ENCODE data around the gene TFPI.
A peak's percentile ranks its signal among the peaks of the same experiment; 100 is the strongest.
"Not testable (repeated sequence)": the region's sequence is repeated elsewhere in the genome, so short reads cannot be mapped to it uniquely, and the experiment has no call there.

Gene TFPI

DNA sequence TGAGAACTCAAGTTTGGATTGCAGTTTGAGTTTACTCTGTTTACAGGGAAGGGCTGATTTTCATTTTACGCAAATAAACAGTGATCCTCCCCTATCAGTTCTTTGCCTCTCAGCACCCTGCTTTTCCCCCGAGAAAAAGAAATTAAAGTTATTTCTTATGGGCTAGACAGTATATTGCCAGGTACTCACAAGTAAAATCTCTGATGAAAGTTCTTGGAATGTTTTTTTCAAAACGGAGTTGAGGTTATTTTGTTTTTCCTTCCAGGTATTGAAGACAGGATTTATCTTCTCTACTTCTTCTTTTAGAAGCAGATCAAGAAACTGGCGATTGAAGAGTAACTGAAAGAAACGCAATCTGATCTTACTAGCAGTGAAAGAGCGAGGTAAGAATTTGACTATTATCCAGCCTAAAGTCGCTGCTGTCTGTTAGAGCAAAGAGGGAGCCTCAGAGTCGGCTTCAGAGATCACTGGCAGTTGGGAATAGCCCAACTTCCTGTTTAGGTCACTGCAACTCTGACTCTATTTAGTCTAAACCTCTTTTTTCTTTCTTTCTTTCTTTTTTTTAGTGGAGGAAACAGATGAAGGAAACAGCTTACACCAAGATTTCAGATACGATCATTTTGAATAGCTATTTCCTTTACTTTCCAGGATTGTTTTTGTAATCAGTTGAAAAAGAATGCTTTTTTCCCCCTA is at the start of gene TFPI:
Gene TFPI, minus strand, starts transcription at position 425 of the 693 bp plus-strand sequence. CDS start 50,667 bp downstream, outside the sequence.
- peak; percentile 52 for DNase-seq (ENCODE audit: low spot score)

DNA sequence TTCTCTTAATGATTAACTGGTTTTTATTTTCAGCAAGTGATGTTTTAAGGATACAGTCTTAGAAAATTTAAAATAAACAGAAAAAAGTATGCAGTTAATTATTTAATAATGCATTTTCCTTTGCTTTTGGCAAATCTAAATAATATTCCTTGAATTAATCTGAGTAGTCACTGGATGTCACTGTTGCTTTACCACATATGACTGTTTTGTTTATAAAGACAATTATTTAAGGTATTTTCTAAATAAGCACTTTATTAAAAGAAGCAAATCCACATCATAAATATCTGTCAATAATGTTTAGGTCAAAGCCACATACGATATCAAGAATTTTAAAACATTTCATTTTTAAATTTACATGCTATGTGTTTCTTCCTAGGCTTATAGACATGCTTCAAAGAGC is 40.6 kb upstream of the TFPI start:
- no peak for DNase-seq (ENCODE audit: low spot score)

DNA sequence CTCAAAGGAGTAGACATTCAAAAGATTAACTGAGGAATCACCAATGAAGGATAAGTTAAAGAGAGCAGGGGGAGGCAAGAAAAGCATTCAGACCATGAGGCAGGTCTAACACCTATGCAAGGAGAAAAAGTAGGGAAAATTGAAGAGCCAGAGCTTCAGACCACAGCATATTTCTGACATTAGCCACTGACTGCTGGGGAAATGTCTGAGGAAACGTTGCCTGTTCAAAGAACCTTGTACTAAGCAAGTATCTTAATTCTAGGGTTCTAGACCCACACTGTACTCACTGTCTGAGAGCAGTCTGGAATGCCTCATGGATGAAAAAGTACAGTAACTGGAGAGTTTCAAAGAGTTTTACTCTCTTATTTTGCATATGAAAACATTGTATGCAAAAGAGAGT is 39.5 kb upstream of the TFPI start:
- no peak for DNase-seq (ENCODE audit: low spot score)

DNA sequence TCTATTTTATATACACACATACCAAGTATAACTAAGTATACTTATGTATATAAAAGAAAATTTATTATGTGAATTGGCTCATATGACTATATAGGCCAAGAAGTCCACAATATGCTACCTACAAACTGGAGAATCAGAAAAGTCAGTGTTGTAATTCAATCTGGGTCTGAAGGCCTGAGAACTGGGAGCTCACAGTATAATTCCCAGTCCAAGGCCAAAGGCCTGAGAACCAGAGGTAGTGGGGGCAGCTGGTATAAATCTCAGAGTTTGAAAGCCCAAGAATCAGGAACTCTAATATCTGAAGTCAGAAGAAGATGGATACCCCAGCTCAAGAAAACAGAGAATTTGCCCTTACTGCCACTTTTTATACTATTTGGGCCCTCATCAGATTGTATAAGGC is 38.9 kb upstream of the TFPI start:
- DNase-seq (ENCODE audit: low spot score): no peak

DNA sequence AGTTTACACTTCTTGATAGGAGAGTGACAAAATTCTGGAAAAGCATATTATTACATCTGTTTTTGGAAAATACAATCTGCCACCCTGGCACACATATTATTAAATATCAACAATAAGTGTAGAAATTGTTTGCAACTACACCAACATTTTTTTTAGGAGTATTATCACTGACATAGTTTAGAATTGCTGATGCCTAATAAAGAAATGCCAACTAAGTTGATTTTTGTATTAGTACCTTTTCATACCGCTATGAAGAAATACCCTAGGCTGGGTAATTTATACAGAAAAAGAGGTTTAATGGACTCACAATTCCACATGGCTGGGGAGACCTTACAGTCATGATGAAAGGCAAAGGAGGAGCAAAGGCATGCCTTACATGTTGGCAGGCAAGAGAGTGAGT is 35.9 kb upstream of the TFPI start:
- DNase-seq (ENCODE audit: low spot score): no peak

DNA sequence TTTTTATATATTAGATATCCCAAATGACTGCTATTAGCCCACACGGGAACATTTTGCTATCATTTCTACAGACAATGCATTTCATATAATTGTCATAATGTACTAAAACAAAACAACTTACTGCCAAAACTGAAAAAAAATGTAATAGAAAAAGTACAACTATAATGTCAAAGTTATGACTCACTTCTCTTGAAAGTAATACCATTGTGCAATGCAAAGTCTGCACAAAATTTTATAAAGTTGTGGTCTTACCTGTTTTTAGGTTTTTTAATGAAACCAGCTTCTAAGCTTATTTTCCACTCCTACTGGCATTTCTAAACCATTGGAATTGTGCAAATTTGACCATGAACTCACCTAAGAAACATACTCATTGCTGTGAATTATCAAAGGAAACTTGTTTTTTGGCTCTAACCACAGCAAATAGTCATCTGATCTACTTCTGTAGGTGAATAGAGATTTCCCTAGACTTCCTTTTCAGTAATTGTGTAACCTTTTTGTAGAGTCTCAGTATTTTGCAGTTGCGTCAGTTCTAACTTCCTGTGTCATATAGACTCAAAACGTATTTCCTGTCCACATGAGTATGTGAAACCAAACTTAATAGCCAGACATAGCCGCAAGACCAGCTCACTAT is 31.9 kb upstream of the TFPI start:
- DNase-seq (ENCODE audit: low spot score): no peak

DNA sequence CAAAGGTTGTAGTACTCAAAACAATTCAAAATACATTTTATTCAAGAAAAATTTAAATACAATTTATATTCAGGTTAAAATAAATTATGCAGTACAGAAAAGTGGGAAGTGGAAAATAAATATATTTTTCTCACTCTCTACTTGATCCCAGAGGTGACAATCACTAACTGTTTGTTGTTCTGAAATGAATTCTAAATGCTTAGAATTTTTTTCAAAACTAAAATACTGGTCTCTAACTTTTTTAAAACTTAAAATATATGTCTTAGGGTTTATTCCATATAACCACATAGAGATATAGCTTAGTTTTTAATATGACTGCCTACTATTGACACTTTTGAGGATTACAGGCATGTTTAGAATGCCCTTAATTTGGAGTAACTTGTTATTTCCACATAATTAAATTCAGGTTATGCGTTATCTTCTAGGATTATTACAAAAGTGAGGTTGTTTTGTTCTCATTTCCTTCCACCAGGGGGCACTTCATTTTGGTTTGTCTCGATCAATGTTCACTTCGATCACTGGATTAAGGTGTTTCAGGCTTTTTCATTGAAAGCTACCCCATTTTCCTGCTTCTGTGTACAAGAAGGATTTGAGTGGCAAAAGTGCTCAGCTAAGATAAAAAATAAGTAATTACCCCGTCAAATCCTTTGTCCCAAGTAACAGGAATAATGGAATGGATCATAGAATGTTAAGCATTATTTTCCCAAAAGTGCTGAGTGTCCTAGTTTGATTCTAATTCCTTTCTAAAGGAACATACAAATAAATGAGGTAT is 27.1 kb upstream of the TFPI start:
- no peak for DNase-seq (ENCODE audit: low spot score)

DNA sequence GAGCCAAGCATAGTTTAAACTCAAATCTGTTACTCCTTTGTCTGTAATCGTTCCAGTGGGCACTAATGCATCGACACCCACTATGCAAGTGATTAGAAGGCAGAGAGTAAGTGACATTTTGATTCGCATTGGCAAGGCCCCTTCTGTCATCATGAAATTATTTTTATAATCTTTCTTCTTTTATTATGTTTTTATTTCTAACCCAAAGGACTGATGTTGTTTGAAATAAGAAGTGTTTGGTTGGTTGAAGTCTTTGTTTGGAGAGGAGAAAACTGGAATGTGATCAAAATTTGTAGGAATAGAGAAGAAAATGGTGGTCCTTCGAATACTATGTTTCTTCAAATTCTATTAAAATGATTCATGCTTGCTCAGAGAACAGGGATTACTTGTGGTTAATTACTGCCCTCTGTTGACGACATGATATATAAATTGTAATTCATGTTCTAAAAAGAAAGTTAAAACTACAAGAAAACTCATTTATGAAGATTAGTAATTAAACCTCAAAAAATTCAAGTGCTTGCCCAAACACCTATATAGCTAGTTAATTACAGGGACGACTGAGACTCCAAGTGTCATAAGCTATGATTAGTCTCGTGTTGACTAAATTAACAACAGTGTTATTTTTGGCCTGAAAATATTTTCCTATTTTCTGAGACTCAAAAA is 26.4 kb upstream of the TFPI start:
- no peak for DNase-seq (ENCODE audit: low spot score)

DNA sequence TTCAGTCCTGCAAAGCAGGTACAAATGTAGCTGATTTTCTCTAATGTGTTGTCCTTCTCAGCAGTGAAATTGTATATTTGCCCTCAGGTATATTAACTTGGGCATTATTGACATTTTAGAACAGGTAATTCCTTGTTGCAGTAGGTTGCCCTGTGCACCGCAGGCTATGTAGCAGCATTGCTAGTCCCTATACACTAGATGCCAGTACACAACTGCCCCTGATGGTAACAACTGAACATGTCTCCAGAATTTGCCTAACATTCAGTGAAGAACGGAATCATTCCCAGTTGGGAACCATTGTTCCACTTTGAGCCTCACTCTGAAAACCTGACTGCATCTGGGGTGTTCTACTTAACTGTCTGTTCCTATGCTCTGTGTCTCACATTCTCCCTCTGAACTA is 23.1 kb upstream of the TFPI start:
- DNase-seq (ENCODE audit: low spot score): no peak

DNA sequence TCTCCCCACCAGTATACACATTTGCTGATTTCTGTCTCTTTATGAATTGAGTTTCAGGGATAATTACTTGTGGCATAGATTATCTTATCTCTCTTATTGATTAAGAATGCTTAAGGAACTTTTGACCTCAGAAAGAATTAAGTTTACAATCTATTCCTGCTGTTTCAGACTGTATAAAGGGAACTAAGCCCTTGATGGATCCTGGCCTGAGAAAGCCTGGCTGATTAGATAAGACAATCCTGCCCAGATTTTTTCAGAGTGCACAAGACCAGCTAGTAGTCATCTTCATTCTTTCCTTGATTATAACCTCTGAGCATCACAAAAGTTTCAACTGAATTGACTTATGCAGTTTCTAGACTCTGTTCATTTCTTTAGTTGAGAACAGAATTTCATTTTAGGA is 22.7 kb upstream of the TFPI start:
- DNase-seq (ENCODE audit: low spot score): no peak

DNA sequence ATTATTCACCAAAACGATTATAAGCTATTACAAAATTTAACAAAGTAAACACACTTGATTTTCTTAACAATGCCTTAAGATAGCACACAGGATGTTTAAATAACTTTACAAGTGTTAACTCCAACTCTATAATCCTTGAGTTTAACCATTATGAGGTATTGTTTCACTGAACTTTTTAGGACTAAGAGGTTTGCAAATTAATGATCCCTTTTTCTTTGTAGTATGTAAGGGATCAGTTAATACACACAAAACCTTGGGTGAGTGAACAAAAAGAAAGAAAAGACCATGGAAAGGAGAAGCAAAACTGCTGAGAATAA is 21.5 kb upstream of the TFPI start:
- DNase-seq (ENCODE audit: low spot score): no peak

DNA sequence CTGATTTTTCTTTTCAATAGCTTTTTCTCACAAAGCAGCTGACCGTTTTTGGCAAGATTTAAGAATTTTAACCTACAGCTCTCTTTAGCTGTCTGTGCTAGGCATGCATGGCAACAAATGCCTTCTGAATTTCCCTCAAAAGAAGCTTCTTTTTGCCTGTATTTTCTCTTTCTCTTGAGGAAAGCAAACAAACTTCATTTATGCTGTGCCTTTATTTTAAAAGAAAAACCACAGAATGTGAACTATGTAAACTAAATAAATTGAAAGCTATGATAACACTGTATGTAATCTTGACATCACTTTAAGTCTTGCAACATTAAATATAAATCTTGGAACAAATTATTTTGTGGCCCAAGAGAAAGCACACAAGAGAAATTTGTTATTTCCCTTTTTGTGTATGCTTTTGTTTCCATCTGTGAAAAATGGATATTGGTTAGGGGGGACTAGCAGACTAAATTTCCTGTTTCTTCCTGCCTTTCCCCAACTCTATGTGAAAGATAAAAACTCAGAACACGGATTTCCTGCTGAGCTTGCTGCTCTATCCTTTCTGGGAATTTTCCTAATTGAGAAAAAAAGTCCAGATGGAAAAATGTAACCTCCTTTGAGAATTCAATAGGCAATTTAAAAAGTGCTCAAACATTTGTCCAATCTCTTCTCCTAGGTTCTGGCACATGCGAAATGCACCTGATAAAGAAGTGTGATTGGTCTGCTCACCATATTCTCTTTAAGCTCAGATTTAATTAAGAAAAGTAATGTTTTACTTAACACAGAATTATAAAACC is 20.9 kb upstream of the TFPI start:
- DNase-seq (ENCODE audit: low spot score): no peak

DNA sequence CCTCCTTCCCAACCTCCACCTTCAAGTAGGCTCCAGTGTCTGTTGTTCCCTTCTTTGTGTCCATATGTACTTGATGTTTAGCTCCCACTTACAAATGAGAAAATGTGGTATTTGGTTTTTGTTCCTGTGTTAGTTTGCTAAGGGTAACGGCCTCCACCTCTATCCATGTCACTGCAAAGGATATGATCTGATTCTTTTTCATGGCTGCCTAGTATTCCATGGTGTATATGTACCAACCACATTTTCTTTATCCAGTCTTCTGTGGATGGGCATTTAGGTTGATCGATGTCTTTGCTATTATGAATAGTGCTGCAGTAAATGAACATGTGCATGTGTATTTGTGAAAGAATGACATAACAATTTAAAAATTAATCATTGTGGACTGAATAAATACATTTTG is 19.5 kb upstream of the TFPI start:
- DNase-seq (ENCODE audit: low spot score): no peak

DNA sequence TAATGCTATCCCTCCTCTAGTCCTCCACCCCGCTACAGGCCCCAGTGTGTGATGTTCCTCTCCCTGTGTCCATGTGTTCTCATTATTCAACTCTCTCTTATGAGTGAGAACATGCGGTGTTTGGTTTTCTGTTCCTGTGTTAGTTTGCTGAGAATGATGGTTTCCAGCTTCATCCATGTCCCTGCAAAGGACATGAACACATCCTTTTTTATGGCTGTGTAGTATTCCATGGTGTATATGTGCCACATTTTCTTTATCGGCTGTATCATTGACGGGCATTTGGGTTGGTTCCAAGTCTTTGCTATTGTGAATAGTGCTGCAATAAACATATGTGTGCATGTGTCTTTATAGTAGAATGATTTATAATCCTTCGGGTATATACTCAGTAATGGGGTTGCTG is 17.8 kb upstream of the TFPI start:
- not testable (repeated sequence) for DNase-seq (ENCODE audit: low spot score)

DNA sequence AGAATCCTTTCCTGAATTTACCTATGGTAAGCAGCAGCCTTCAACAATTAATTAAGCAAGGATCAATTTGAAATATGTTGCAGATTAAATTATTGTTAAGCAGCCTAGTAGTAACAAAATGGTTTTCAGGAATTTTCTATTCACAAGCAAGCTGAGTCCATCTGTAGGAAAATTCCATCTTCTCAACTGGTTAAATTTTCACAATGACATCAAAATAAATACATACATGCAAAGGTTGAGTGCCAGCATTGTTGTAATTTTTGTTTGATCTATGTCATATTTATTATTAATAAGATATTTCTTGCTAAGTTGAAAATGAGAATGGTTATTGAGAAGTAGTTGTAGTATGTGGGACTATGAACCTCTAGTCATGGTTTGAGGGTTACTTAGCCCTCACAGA is 15.3 kb upstream of the TFPI start:
- DNase-seq (ENCODE audit: low spot score): no peak

DNA sequence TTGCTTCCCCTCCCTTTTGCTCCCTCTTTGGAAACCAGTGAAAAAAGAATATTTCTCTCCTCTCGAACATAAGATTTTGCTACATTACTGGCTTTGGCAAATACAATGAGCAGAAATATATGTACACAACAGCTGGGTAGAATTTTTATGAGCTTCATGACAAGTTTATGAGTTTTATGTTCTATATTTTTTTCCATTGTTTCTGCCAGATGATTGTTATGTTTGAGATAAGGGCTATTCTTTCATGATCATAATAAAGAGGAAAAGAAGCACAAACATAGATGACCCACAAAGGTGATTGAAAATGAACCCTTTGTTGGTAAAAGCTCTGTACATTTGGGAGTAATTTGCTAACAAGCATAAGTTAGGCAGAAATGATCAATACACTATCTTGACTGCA is 14.8 kb upstream of the TFPI start:
- no peak for DNase-seq (ENCODE audit: low spot score)

DNA sequence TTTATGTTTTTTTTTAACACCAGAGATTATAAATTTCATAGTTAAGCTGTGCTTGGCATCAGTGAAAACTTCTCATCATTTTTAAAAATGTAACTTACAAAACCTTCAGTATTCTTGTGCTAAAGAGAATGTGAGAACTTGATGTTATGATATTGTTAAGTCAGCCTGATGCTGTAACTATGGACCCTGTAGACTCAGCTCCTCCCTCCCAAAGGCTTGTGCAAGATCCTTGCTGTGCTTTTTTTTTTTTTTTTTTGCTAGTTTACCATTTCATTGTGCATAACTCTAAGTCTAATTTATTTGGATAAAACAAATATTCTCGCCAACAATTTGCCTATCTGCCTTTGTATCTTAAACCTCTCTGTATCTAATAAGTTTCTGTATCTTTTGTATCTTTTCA is 12.9 kb upstream of the TFPI start:
- peak; percentile 68 for DNase-seq (ENCODE audit: low spot score)

DNA sequence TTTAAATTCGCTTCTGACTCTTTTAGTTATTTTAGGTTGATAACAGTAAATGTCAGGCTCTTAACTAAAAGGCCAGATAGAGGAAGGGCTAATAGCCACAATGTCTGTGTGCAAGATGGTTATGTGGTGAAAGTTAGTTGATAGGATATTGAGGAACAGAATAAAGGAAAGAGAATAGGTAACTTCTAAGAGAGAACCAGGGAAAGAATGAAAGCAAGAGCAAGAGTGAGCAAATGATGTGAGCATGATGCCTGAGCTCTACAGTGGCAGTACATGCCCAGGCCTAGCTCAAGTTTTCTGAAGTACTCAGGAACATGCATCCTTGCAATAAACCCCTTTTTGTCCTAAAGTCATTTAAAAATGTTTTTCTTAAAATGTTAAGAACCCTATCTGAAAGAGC is 12.5 kb upstream of the TFPI start:
- DNase-seq (ENCODE audit: low spot score): no peak

DNA sequence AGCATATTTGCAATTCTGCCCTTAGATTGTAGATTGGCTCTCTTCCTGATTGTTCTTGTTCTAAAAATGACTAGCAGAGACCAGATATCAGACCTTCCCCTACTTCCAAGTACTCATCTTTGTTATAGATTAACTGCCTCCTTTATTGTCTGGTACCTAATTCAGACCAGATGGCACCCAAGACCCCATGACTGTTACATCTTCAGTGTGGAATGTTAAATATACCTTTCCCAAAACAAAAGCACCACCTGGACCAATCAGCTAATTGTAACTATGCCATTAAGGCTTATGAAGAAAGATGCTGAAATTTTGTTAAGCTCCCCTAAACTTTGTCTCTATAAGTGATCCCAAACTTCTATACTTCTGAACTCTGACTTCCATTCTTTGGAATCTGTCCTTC is 12.0 kb upstream of the TFPI start:
- DNase-seq (ENCODE audit: low spot score): no peak

DNA sequence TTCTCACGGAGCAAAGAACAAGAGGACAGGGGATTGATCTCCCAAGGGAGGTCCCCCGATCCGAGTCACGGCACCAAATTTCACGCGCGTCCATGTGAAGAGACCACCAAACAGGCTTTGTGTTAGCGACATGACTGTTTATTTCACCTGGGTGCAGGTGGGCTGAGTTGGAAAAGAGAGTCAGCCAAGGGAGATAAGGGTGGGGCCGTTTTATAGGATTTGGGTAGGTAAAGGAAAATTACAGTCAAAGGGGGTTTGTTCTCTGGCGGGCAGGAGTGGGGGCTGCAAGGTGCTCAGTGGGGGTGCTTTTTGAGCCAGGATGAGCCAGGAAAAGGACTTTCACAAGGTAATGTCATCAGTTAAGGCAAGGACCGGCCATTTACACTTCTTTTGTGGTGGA is 11.4 kb upstream of the TFPI start:
- not testable (repeated sequence) for DNase-seq (ENCODE audit: low spot score)

DNA sequence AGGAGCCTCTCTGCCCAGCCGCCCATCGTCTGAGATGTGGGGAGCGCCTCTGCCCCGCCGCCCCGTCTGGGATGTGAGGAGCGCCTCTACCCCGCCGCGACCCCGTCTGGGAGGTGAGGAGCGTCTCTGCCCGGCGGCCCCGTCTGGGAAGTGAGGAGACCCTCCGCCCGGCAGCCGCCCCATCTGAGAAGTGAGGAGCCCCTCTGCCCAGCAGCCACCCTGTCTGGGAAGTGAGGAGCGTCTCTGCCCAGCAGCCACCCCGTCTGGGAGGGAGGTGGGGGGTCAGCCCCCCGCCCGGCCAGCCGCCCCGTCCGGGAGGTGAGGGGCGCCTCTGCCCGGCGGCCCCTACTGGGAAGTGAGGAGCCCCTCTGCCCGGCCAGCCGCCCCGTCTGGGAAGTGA is 2.3 kb upstream of the TFPI start:
- DNase-seq (ENCODE audit: low spot score): not testable (repeated sequence)

DNA sequence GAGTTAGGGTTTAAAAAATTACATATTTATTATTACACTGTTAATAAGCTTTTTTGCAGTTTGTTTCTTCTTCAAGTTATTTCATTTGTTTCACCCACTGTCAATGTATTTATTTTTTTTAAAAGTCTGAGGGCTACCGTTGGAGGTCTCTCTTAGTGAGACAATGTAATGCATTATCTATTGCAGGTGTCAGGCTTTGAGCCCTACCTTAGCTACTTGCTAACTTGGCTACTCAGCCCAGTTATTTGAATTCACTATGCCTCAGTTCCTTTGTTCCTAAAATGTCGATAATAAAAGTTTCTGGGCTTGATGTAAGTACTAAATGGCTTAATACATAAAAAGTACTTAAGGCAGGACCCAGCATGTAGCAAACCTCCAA is 458 bp upstream of the TFPI start:
- no peak for DNase-seq (ENCODE audit: low spot score)
